Stimulated activated CD8-positive, alpha-beta memory T cell treated with anti-CD3 and anti-CD28 coated beads, Interleukin-15, amount 100 ng/mL, for 24 hours (primary cell): ENCODE results near the gene MEI1.
A peak's percentile ranks its signal among the peaks of the same experiment; 100 is the strongest.

ENCODE experiments used
- DNase-seq: peaks from one replicate; pipeline ENCODE4 v3.0.0-alpha.2; 2020; ENCODE audit warnings: low read depth

Gene MEI1

DNA sequence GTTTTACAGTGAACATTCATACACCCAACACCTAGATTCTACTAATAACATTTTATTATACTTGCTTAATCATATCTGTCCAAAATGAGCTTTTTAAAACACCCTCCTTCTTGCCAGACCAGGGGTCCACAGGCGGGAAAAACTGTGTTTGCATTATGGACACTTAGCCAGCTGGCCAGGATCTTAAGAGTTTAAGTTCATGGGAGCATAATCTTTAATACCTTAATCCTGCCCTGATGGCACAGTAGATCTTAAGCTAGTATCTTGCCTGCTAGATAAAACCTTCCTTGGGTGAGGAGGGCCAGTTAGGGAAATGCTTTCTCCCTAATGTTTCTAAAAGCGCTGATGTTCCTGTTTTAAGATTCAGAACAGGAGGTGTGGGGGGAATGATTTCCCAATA, 88.0 kb downstream of the MEI1 start:
- no peak for DNase-seq

DNA sequence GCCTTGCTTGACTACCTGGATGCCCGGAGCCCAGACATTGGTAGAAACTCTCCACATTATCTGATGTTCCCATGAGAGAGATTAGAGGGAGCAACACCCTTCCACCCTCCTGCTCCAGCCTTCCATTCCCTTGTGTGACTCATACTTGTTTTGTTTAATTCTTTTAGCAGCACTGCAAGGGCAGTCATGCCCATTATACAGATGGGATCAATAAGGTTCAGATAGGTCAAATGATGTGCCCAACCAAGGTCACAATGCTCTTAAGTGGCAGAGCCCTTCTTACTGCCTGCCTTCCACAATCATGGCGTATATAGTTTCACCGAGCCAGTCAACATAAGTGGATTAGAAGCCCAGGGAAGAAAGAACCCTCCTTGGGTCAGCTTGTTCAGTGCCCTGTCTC, 94.6 kb downstream of the MEI1 start:
- DNase-seq: no peak

- no peak for DNase-seq
These were observed 99.4 kb downstream of the MEI1 start for GRCh38 chr22:41798736-41799135.

- peak; percentile 15 for DNase-seq
These were observed 100.4 kb downstream of the MEI1 start for GRCh38 chr22:41799486-41800347.

DNA sequence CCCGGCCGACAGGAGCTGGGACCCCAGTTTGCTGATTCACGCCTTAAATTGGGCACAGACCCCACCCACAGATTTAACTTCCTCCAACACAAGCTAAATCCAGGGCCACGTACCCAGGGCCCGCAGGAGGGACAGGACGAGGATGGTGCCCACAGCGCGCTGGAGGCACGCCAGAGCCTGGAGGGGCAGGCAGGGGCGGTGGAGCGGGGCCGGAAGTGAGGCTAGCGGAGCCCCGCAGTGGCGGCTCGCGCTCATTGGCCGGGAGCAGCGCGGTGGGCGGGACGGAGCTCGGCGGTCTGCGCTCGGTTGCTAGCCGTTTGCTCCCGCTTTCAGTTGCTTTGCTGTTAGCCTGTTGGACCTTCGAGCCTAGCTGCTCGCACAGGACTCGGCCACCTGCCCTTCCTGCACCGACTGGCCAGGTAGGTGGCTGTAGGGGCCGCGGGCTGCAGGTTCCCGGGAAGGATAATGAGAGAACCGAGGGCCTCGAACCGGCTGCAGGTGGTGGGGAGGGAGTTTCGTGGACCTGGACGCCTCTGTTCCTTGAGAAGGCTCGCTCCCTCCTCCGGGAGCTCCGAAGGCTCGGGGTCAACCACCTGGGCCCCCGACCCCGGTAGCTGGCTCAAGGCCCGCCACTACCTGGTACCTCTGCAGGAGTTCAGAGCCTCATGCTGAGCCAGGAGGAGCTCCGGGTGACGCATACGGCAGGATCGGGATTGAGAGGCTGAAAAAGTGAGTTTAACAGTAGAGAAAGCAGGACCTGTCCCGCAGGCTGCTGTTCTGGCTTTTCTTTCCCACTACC, 101.2 kb downstream of the MEI1 start, which contains the start of gene CCDC134:
Gene CCDC134 (plus strand): TSS at position 332 of the 799 bp plus-strand sequence. CDS start 8,212 bp downstream, outside the sequence.
- peak; percentile 81 for DNase-seq

GRCh38 chr22:41801147-41801819, 102.0 kb downstream of the MEI1 start:
- no peak for DNase-seq

GRCh38 chr22:41801886-41802285, 102.6 kb downstream of the MEI1 start:
- no peak for DNase-seq

- no peak for DNase-seq
These were observed 106.3 kb downstream of the MEI1 start for GRCh38 chr22:41805639-41806038.

DNA sequence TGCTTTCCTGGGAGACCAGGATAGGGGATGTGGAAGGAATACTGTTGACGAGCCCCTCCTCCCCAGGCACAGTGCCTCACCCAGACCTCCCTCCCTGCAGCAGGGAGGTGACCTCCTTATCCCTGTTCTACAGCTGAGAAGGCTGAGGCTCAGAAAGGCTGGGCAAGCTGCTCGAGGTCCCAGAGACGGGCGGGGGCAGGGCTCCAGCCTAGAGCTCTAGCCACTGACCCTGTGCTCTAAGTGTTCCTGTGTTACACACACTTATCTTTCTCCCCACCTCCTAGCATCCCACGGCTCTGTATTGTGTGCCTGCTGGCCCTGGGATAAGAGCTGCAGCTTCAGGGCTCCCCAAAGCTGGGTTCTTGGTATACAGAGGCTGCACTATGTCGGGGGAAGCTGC, 109.1 kb downstream of the MEI1 start:
- DNase-seq: no peak

GRCh38 chr22:41810022-41810421, 110.7 kb downstream of the MEI1 start:
- DNase-seq: no peak

GRCh38 chr22:41812805-41813545, 113.7 kb downstream of the MEI1 start:
- DNase-seq: no peak

DNA sequence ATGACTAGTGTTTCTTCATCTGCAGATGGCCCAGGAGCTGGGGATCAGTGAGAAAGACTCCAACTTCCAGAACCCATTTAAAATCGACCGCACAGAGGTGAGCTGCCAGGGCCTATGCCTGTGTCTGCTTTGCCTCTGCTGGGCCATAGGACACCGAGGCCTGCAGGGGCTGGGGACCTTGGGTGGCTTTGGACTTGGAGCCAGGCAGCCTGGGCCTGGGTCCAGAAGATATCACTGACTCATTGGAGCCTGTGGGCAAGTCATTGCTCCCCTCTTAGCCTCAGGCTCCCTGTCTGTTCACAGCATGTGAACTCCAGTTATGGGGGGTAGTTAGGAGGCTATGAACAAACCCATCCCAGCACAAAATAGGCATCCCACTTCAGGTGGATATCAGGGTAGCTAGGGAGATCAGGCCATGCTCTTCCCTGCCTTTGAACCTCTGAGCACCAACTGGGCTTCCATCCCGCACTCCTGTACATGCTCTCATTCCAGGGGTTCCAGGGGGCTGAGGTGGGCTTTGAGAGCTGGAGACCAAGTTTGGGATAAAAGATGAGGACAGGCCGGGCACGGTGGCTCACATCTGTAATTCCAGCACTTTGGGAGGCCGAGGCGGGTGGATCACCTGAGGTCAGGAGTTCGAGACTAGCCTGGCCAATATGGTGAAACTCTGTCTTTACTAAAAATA, 114.6 kb downstream of the MEI1 start:
- DNase-seq: no peak

GRCh38 chr22:41815716-41816115, 116.4 kb downstream of the MEI1 start:
- DNase-seq: no peak

- DNase-seq: no peak
These were observed 116.9 kb downstream of the MEI1 start for GRCh38 chr22:41816241-41816640.

DNA sequence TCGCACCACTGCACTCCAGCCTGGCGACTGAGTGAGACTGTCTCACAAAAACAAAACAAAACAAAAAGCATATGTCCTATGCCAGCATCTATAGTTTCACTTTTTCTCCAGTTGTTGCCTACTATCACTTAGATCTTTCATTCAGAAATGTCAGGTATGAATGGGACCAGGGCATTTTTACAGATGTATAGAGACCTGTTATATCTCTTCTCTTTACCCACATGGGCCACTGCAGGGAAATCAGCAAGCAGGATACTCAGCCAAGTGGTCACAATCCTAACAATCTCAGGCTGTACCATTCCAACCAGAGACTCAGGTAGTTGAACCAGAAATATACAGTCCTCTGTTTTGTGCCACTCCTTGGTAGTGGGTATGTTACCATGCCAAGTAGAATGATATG, 117.6 kb downstream of the MEI1 start:
- no peak for DNase-seq

- DNase-seq: no peak
These were observed 118.7 kb downstream of the MEI1 start for GRCh38 chr22:41818011-41818410.

DNA sequence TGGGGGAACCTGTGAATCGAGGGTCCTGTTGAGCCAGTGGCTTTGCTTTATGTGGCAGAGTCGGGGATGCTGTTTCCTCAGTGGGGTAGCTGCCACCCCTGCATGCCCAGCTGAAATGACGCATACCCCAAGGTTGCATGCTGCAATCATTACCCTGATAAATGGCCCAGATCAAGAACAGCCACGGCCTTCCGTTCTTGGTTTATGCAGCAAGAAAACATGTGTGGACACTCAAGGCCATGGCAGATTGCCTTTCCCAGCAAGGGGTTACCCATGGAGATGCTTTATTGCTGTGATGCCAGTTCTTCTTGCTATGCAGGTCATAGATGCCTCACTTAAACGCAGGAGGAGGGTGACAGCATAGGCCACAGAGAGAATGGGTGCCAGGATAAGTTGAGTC, 119.3 kb downstream of the MEI1 start:
- no peak for DNase-seq

GRCh38 chr22:41819257-41819656, 120.0 kb downstream of the MEI1 start:
- no peak for DNase-seq

- DNase-seq: no peak
These were observed 121.1 kb downstream of the MEI1 start for GRCh38 chr22:41820447-41820846.

DNA sequence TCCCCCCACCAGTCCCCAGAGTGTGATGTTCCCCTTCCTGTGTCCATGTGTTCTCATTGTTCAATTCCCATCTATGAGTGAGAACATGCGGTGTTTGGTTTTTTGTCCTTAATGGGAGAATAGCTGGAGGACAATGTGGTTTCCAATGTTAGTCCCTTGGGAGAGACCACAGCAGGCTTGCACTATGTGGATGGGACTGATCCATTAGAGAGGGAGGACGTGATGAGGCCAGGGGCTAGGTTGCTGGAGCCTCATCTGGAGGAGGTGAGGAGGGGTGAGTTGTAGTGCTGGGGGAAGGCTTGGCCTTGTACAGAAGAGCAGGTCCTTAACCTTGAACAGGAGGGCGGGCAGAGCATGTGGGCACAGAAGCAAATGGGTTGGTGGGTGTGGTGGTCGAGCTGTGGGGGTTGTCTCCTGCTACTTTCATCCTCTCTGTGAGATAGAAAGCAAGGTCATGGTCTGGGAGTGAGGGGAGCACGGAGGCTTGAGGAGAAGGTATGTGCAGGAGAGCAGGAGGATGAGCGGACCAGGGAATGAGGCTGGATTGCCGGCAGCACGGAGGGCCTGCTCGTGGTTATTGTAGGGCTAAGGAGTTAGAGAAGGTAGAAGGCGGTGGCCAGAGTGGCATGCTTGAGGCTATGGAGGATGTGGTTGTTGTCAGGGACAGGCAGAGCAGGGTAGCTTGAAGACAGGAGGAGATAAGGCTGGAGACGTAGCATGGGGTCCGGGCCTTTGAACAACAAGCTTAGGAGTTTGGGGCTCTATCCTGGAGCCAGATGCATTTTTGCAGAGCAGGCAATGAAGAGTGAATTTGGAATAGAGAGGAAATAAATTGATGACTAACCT, 122.4 kb downstream of the MEI1 start:
- DNase-seq: no peak
